ENCODE measurements around the gene TBC1D8.
"Not testable (repeated sequence)": the region's sequence is repeated elsewhere in the genome, so short reads cannot be mapped to it uniquely, and the experiment has no call there.

TBC1D8 gene

DNA sequence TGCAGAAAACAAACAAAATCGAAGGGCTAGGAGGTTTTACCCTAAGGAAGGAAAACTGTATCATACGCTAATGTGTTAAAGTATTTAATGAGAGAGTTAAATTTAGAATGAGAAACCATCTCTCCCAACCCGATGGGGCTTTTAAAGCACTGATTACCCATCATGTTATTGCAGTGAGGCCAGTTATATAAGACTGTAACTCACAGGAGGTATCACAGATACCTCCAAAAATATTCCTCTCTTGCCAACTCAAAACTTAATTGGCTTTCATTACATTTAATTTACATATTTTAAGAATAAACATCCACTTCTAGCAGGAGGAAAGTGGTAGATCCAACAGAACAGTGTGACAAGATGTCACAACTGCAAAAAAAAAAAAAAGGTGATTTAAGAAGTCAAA, 92.8 kb downstream of the TBC1D8 start:
- DNase-seq, result no peak

DNA sequence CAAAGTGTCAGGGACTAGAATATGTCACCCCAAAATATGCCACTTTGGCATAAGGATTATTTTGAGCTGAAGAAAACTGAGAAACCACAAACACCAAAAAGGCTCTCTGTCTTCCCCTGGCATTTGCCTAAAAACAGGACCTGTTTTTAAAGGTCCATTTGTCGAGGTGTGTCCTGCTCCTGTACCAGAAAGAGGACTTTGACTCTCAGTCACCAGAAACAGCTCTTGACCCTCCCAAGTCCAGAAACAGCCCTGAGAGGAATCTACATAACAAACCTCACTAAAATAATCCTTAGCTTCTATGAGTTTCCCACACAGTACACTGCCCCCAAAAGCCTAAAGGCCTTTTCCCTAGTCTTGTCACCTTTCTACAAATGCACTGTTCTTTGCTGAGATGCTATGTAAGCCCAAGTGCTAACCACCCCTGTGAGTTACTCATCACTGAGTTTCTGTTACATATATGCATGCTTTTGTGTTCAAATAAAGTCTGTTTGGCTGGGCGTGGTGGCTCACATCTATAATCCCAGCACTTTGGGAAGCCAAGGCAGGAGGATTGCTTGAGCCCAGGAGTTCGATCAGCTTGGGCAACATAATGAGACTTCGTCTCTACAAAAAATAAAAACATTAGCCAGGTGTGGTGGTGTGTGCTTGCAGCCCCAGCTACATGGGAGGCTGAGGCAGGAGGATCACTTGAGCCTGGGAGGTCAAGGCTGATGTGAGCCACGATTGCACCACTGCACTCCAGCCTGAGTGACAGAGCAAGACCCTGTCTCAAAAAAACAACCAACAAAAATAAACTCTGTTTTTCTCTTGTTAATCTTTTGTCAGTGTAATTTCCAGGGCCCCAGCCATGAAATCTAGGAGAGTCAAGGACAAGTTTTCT, 93.9 kb downstream of the TBC1D8 start:
- no peak for DNase-seq

DNA sequence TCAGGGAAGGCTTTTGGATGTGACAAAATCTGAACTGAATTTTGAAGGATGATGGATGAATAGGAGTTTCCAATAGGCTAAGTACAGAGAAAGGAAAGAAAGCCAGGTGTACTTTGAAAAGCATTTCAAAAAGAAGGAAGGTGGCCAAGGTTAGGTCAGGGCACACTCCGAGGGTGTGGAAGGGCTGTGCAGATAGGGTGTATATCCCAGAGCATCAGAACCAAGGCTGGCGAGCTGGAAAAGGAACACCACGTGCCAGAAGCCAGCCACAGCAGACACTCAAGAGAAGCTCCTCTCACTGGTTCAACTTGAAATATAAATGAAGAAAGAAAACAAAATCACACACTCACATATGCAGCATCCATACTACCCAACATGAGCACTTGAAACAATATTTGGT, 98.1 kb downstream of the TBC1D8 start:
- no peak for DNase-seq

DNA sequence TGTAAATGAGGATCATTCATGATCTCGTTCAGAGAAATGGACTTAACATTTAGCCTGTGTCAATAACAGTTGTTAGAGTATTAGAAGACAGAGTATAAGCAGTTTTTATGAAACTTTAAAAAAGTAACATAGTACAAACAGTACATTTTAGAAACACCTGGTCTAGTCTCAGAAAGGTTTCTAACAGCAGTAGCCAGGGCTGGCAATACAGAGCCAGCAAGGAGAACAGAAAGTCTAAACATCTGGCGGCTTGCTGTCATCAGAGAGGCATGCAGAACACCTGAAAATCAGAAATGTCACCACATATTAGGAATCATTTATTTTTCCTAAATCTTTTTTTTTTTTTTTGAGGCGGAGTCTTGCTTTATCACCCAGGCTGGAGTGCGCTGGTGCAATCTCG, 99.0 kb downstream of the TBC1D8 start:
- DNase-seq, result no peak

DNA sequence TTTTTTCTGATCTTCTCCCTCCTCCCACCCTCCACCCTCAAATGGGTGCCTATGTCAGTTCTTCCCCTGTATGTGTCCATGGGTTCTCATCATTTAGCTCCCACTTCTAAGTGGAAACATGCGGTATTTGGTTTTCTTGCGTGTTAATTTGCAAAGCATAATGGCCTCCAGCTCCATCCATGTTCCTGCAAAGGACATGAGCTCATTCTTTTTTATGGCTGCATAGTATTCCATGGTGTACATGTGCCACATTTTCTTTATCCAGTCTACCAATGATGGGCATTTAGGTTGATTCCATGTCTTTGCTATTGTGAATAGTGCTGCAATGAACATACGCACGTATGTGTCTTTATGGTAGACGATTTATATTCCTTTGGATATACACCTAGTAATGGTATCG, 100.3 kb downstream of the TBC1D8 start:
- DNase-seq, result not testable (repeated sequence)

DNA sequence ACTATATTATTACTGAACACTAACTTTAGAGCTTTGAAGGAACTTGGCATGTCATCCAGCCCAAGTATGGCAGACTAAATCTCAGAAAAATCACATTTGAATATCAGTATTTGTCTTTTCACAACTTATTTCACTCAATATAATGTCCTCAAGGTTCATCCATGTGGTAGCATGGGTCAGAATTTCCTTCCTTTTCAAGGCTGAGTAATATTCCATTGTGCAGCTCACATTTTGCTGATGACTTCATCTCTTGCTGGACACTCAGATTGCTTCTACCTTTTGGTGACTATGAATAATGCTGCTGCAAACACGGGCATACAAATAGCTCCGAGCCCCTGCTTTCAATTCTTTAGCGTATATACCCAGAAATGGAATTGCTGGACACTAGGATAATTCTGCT, 102.4 kb downstream of the TBC1D8 start:
- DNase-seq, result no peak

DNA sequence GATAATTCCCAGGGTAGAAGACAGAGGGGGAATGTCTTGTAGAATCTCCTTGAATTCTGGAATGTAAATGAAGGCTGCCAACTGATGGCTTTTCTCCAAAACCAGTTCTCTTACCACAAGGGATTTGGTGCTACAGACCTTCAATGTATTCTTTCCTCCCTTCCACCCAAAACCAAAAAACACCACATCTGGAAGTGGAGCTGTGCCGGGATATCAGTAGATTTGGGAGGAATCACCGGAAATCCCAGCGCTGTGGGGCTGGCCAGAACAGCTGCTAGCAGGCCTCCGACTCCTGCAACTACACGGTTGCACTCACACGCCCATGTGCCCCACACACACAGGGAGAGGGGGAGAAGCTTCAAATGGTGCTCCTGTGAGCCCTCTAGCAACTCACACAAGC, 103.4 kb downstream of the TBC1D8 start:
- DNase-seq, result no peak

DNA sequence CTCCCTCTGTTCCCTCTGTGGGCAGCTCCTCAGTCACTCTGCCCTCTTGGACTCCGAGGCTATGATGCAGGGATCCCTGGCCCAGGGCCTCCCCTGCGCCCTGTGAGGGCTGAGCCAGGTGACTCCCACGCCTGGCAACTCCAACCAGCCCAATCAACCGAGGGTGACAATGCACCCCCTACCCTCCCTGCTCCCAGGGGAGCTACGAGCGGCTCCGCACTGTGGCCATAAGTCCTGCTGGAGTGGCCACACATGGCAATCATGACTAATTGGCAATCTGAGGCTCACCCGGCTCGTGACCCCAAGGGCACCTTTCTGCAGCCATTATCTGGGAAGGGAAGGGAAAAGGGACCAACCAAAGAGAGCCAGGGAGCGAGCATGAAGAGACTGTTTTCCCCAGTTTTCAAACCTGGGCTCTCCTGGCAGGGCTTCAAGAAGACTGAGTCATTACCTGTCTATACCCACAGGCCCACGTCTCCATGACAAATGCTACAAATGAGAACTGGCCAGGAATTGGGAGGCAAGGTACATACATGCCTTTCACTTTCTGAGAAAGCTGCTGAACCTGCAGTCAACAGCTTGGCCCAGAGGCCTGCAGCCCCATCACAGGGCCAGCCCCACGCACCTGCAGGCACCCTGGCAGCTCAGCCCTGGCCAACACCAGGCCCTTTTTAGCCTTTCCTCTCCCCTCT, 104.0 kb downstream of the TBC1D8 start:
- DNase-seq, result no peak

DNA sequence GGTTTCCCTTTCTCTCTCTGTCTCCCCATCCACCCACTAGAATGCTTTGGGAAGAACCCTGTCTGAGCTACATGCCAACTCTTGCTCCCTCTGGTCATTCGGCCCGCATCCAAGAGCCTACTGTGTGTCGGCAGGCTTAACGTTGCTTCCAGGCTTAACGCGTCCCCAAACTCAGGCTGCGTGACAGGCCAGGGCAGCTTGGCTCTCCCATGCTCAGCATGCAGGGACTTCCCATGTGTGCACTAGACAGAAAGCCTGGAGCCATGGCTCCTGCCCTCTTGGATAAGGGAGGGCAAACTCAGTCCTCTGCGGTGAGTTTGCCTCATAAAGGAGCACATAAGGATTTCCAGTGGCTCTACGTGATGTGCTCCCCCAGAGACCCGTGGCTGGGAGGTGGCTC, 105.9 kb downstream of the TBC1D8 start:
- no peak for DNase-seq

DNA sequence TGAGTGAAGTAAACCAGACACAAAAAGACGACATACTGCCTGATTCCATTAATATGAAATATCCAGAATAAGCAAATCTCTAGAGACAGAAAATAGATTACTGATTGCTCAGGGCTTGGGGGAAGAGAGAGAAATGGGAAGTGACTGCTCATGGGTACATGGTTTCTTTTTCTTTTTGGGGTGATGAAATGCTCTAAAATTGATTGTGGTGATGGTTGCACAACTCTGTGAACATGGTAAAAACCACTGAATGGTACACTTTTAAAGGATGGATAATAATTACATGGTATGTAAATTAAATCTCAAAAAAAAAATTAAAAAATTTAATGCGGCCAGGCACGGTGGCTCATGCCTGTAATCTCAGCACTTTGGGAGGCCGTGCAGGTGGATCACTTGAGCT, 109.8 kb downstream of the TBC1D8 start:
- no peak for DNase-seq

DNA sequence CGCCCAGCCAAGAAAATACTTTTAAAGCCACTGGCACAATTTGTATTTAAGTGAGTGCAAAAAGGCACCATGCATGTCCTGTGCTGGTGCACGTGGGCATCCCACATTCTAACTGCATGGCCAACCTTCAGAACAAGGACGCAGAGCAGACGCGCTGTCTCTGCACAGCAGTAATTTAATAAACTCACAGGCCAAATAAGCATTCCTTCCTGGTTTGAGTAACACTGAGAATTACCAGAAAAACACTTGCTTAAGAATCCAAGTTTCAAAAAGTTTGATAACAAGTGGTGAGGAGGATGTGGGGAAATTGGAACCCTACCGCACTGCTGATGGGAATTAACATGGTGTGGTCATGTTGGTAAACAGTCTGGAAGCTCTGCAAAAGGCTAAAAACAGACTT, 110.4 kb downstream of the TBC1D8 start:
- no peak for DNase-seq

DNA sequence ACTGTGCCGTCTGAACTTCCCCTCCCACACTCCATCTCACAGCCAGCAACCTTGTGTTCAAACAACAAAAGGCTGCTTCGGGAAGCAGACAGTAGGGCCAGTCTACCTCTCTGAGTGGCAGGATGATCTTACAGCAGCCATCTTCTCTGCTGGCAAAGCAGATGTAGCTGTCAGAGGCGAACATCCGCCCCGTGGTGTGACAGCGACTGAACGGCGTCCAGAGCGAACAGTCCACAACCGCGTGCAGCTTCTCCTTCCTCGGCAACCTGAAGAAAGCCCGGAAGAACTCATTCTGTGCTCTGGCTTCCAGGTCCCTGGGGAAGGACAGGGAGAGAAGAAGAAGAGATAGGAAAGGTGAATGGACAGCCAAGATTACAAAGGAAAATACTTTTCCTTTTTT, 111.1 kb downstream of the TBC1D8 start:
- DNase-seq, result no peak

DNA sequence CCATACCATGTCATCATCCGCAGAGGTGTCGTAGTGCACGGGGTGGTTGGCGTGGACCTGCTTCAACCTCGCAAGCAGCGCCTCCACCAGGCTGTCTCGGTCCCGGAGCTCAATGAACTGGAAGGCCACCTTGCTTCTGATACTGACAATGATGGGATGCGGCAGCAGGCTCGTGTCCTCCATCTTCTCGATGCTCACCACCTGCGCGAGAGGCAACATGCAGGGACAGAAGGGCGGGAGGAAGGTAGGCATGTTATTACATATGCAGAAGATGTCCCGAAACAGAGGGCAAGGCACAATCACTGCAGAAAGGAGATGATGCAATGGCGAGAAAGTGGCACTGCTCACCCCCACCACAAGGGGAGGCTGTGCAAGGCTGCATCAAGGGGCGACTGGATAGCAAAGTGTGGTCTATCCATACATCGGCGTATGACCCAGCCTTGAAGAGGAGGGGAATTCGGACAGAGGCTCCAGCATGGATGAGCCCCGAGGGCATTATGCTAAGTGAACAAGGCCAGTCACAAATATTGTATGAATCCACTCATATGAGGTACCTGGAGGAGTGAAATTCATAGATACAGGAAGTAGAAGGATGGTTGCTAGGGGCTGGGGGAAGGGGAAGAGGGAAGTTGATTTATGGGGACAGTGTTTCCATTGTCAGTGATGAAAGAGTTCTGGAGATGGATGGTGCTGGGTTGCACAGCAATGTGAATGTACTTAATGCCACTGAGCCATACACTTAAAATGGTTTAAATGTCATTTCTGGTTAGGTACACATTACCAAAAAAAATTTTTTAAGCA, 112.5 kb downstream of the TBC1D8 start:
- DNase-seq, result no peak

DNA sequence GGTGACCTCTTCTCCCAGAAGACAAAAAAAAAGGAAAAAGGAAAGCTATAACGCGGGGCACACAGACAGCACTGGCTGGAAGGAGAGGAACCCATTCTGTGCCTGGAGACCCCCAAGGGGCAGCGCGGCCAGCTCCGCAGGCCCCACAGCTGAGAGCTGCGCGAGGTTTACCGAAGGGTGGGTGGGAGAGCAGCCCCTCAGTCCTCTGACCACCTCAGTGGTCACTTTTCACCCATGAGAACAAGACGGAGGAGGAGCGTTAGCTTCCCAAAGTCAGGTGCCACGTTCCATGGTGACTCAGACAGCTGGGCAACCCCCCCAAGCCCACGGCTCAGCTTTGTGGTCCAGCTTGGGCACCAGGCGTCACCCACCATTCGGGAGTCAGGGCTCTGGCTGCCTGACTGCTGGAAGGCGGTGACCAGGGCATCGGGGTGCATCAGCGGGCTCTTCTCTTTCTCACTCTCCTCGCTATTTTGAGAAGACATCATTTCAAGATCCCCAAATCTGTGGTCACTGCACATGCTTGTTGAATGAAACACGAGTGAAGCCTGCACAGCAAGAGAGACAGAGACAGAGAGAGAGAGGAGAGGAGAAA, 113.9 kb downstream of the TBC1D8 start:
- no peak for DNase-seq

DNA sequence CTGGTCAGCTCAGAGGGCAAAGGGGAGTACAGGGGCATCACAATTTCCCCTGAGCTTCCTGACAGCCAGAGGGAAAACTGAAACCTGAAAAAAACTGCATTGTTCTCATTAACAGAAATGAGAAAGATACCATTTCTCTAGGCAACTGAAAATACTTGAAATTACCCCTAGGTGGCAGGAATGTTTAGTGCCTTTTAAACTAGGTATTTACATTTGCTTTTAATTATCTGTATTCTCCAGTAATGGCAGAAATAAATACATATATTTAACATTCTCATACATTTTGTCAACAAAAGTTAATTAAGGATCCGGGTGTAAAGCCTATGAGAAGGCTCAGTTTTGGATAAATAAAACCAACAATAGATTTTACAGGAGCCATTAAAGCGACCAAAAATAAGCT, 114.6 kb downstream of the TBC1D8 start:
- DNase-seq, result no peak

DNA sequence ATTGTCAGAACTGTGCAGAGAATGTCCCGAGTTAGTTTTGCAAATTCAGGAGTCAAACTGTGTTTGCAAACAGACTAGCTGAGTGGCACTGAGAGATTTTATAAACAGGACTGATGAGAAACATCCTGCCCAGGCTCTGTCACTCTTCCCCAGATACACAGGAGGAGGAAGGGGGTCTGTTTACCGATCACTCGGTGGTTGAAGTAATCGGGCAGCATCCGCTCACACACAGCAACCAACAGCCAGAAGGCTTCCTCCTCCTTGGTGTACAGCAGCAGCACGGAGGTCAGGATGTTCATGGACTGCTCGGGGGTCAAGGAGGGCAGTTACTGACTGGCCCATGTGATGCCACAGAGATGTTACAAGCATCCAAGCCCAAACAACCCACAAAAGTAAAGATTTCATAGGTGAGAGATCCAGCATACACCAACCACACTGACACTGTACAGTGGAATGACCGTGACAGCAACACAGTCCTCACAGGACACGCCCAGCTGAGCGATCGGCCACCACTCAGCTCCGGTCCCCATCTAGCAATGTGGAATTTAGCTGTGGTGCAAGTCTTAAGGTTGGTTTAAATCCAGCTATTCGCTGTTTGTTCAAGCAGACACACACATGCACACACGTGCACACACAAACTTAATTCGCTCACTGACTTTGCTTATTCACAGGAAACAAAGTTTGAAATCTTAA, 119.0 kb downstream of the TBC1D8 start:
- no peak for DNase-seq

DNA sequence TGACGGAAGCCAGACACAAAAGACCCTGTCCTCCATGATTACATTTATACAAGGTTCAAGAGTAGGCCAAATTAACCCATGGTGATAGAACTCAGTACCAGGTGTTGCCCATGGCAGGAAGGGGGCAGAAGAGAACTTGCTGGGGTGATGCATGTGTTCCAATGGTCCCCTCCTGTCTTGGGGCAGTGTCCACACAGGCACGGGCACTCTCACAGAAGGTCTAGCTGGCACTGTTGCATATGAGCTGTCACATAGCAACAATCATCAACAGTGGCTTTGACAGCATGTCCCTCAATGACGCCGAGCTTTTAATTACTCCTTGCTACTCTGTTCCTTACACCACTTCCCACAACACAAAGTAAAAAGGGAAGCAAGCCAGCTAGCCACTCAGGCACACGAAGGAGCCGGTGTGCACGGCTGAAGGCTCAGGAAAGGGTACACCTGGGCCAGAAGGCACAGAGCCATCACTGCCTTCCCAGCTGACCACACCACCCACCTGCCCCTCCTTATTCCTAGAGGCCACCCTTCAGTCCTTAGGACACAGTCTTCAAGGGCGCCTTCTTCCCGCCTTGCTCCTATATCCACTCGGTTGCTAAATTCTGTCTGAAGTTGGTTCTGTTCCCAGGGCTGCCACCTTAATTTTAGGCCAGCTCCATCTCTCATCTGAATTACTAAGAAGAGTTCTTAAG, 120.2 kb downstream of the TBC1D8 start:
- DNase-seq, result no peak

DNA sequence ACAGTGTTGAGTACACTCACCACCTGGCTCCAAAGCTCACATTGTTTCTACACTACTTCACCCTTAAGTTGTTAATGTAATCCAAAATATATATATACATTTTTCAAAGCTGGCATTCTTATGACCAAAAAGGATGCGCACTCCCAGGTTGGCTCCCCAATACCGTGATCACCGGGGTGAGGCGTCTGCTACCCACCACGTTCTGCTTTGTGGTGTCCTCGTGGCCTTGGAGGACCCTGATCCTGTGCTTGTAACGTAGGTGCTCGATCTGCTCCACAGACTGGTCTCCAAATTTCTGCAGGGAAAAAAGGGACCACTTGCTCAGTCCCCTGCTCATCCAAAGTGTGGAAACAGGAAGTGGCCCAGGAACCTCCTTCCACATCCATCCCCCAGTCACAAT, 123.3 kb downstream of the TBC1D8 start:
- DNase-seq, result no peak

DNA sequence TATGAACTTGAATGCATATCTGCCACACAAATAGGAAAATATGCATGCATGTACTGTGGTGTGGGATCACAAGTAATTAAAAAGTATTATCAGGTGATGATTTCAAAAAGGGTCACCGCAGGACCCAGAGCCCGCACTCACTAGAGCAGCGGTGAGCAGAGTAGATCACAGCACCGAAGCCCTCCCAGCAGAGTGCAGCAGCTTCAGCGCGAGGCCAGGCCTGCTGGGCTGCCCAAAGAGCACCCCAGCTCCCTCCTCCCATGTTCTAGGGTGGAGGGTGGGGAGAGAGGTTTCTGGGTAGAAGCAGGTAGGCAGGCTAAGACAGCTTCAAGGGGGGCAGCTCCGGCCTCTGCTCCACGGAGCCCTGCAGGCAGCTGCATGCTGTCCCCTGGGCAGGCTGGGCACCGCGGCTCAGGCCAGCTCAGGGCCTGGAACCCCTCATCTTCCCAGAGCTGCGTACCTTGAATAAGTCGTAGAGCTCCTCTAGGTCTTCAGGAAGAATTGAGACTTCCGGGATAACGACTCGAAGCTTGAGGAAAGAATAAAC, 124.2 kb downstream of the TBC1D8 start:
- no peak for DNase-seq

DNA sequence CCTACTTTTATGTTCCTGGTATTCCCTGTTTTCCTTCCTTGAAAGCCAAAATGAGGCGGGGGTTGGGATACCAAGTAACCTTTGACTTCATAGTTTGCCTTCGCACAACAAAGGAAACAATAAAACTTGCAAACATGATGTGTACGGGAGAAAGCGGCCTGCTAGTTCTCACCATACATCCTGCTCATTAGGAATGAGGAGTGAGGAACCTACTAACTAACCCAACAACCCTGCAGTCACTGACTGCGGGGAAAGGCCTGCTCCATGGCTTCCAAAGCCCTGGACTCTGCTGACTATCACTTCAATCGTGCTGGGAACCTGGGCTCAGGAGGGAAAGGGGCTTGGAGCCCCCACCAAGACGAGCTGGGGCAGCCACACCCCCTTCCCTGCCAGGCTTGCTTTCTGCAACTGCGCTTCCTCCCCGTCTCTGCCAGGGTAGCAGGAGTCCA, 124.9 kb downstream of the TBC1D8 start:
- DNase-seq, result no peak

DNA sequence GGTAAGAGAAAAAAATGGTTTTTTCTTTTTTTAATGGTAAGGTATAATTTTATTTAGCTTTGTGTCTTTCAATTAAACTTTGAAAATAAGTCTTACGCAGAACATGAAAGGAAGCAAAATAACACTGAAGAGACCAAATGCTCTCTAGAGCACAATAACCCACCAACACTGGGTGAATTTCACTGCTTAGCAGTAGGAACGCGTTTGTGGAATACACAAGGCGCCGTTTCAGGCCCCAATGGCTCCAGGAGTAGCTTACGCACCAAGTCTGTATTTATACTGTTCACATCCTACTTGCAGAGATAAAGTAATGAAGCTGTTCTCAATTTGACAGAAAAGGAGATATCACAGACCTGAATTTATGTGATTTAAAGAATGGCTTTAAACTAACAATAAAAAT, 125.6 kb downstream of the TBC1D8 start:
- no peak for DNase-seq

All from activated CD4-positive, alpha-beta T cell treated with anti-CD3 and anti-CD28 coated beads for 4 hours (primary cell).